ENCODE measurements around the gene ZP4.

The ZP4 gene

GRCh38 chr1:237890822-237891221 is at the start of gene ZP4:
TSS of gene ZP4 (minus strand) at chr1:237890922. CDS start at chr1:237890635, 287 bp downstream.
- no peak for DNase-seq (ENCODE audit: low read depth)

GRCh38 chr1:237938553-237938952 is 47.8 kb upstream of the ZP4 start:
- DNase-seq (ENCODE audit: low read depth): no peak

GRCh38 chr1:237938068-237938467 is 47.3 kb upstream of the ZP4 start:
- DNase-seq (ENCODE audit: low read depth): no peak

GRCh38 chr1:237932816-237933215 is 42.1 kb upstream of the ZP4 start:
- peak; percentile 14 for DNase-seq (ENCODE audit: low read depth)

- DNase-seq (ENCODE audit: low read depth): no peak
Observed at GRCh38 chr1:237931581-237931980, 40.9 kb upstream of the ZP4 start.

- DNase-seq (ENCODE audit: low read depth): no peak
Observed at GRCh38 chr1:237927198-237927597, 36.5 kb upstream of the ZP4 start.

- DNase-seq (ENCODE audit: low read depth): no peak
Observed at GRCh38 chr1:237921306-237921705, 30.6 kb upstream of the ZP4 start.

- DNase-seq (ENCODE audit: low read depth): no peak
Observed at GRCh38 chr1:237913345-237913744, 22.6 kb upstream of the ZP4 start.

GRCh38 chr1:237911911-237912310 is 21.2 kb upstream of the ZP4 start:
- DNase-seq (ENCODE audit: low read depth): no peak

- no peak for DNase-seq (ENCODE audit: low read depth)
Observed at GRCh38 chr1:237910834-237911233, 20.1 kb upstream of the ZP4 start.

- no peak for DNase-seq (ENCODE audit: low read depth)
Observed at GRCh38 chr1:237903961-237904360, 13.2 kb upstream of the ZP4 start.

- no peak for DNase-seq (ENCODE audit: low read depth)
Observed at GRCh38 chr1:237902960-237903743, 12.4 kb upstream of the ZP4 start.

- DNase-seq (ENCODE audit: low read depth): no peak
Observed at GRCh38 chr1:237901299-237901934, 10.7 kb upstream of the ZP4 start.

- no peak for DNase-seq (ENCODE audit: low read depth)
Observed at GRCh38 chr1:237895630-237896029, 4.9 kb upstream of the ZP4 start.

GRCh38 chr1:237894131-237894530 is 3.4 kb upstream of the ZP4 start:
- DNase-seq (ENCODE audit: low read depth): no peak

- DNase-seq (ENCODE audit: low read depth): no peak
Observed at GRCh38 chr1:237891979-237892378, 1.3 kb upstream of the ZP4 start.

- no peak for DNase-seq (ENCODE audit: low read depth)
Observed at GRCh38 chr1:237891266-237891665, 544 bp upstream of the ZP4 start.

- DNase-seq (ENCODE audit: low read depth): no peak
Observed at GRCh38 chr1:237890416-237890815, 306 bp downstream of the ZP4 start.

- no peak for DNase-seq (ENCODE audit: low read depth)
Observed at GRCh38 chr1:237888143-237888542, 2.6 kb downstream of the ZP4 start.

- DNase-seq (ENCODE audit: low read depth): no peak
Observed at GRCh38 chr1:237887542-237887941, 3.2 kb downstream of the ZP4 start.

GRCh38 chr1:237884237-237884636 is 6.5 kb downstream of the ZP4 start:
- no peak for DNase-seq (ENCODE audit: low read depth)

GRCh38 chr1:237879195-237879594 is 11.5 kb downstream of the ZP4 start:
- peak; percentile 69 for DNase-seq (ENCODE audit: low read depth)

- DNase-seq (ENCODE audit: low read depth): no peak
Observed at GRCh38 chr1:237878406-237878805, 12.3 kb downstream of the ZP4 start.

GRCh38 chr1:237877631-237878030 is 13.1 kb downstream of the ZP4 start:
- DNase-seq (ENCODE audit: low read depth): no peak
